Measurements from ENCODE around the gene TMC3.

TMC3 gene

GRCh38 chr15:81321667-81322066 is 52.3 kb downstream of the TMC3 start:
- Histone ChIP-seq H3K27me3 (ENCODE audit: insufficient read depth, low read length) (peaks cover 5% of the 10 kb centered on the region), H3K9me3 (ENCODE audit: low read length) (no peaks in the 10 kb centered on the region), H3K4me3 (ENCODE audit: low read length) (no peak overlapping the region), H2AFZ (ENCODE audit: low read depth, low read length) (no peak overlapping the region), H3K36me3 (ENCODE audit: insufficient read depth, low read length) (no peaks in the 10 kb centered on the region), H3K4me1 (ENCODE audit: insufficient read depth, low read length) (no peaks in the 10 kb centered on the region)

GRCh38 chr15:81317642-81318017 is 56.4 kb downstream of the TMC3 start:
- Histone ChIP-seq H3K4me3 (ENCODE audit: low read length) (no peak overlapping the region), H3K27me3 (ENCODE audit: insufficient read depth, low read length) (no peaks in the 10 kb centered on the region), H2AFZ (ENCODE audit: low read depth, low read length) (no peak overlapping the region), H3K36me3 (ENCODE audit: insufficient read depth, low read length) (no peaks in the 10 kb centered on the region), H3K9me3 (ENCODE audit: low read length) (no peaks in the 10 kb centered on the region), H3K4me1 (ENCODE audit: insufficient read depth, low read length) (no peaks in the 10 kb centered on the region)

GRCh38 chr15:81316267-81316666 is 57.7 kb downstream of the TMC3 start:
- no peak overlapping the region for H2AFZ ChIP-seq (ENCODE audit: low read depth, low read length)
- H3K4me3 ChIP-seq (ENCODE audit: low read length), result no peak overlapping the region
- H3K27me3 ChIP-seq (ENCODE audit: insufficient read depth, low read length), result no peaks in the 10 kb centered on the region
- no peaks in the 10 kb centered on the region for H3K4me1 ChIP-seq (ENCODE audit: insufficient read depth, low read length)
- no peaks in the 10 kb centered on the region for H3K9me3 ChIP-seq (ENCODE audit: low read length)
- no peaks in the 10 kb centered on the region for H3K36me3 ChIP-seq (ENCODE audit: insufficient read depth, low read length)

- Histone ChIP-seq H2AFZ (ENCODE audit: low read depth, low read length) (no peak overlapping the region), H3K4me1 (ENCODE audit: insufficient read depth, low read length) (no peaks in the 10 kb centered on the region), H3K36me3 (ENCODE audit: insufficient read depth, low read length) (no peaks in the 10 kb centered on the region), H3K27me3 (ENCODE audit: insufficient read depth, low read length) (no peaks in the 10 kb centered on the region), H3K4me3 (ENCODE audit: low read length) (no peak overlapping the region), H3K9me3 (ENCODE audit: low read length) (no peaks in the 10 kb centered on the region)
Measured at GRCh38 chr15:81315452-81316175, 58.4 kb downstream of the TMC3 start.

- H3K36me3 ChIP-seq (ENCODE audit: insufficient read depth, low read length), result no peaks in the 10 kb centered on the region
- H3K27me3 ChIP-seq (ENCODE audit: insufficient read depth, low read length), result no peaks in the 10 kb centered on the region
- H2AFZ ChIP-seq (ENCODE audit: low read depth, low read length), result no peak overlapping the region
- H3K9me3 ChIP-seq (ENCODE audit: low read length), result no peaks in the 10 kb centered on the region
- H3K4me1 ChIP-seq (ENCODE audit: insufficient read depth, low read length), result no peaks in the 10 kb centered on the region
- H3K4me3 ChIP-seq (ENCODE audit: low read length), result no peak overlapping the region
Measured at GRCh38 chr15:81314378-81314777, 59.6 kb downstream of the TMC3 start.

GRCh38 chr15:81313686-81314085 is 60.3 kb downstream of the TMC3 start:
- Histone ChIP-seq H3K9me3 (ENCODE audit: low read length) (no peaks in the 10 kb centered on the region), H3K36me3 (ENCODE audit: insufficient read depth, low read length) (no peaks in the 10 kb centered on the region), H3K4me1 (ENCODE audit: insufficient read depth, low read length) (no peaks in the 10 kb centered on the region), H2AFZ (ENCODE audit: low read depth, low read length) (no peak overlapping the region), H3K27me3 (ENCODE audit: insufficient read depth, low read length) (no peaks in the 10 kb centered on the region), H3K4me3 (ENCODE audit: low read length) (no peak overlapping the region)

- H3K9me3 ChIP-seq (ENCODE audit: low read length), result no peaks in the 10 kb centered on the region
- H3K4me3 ChIP-seq (ENCODE audit: low read length), result no peak overlapping the region
- H2AFZ ChIP-seq (ENCODE audit: low read depth, low read length), result no peak overlapping the region
- no peaks in the 10 kb centered on the region for H3K4me1 ChIP-seq (ENCODE audit: insufficient read depth, low read length)
- no peaks in the 10 kb centered on the region for H3K27me3 ChIP-seq (ENCODE audit: insufficient read depth, low read length)
- no peaks in the 10 kb centered on the region for H3K36me3 ChIP-seq (ENCODE audit: insufficient read depth, low read length)
Measured at GRCh38 chr15:81312790-81313543, 61.0 kb downstream of the TMC3 start.

- Histone ChIP-seq H3K27me3 (ENCODE audit: insufficient read depth, low read length) (no peaks in the 10 kb centered on the region), H3K36me3 (ENCODE audit: insufficient read depth, low read length) (no peaks in the 10 kb centered on the region), H2AFZ (ENCODE audit: low read depth, low read length) (no peak overlapping the region), H3K4me1 (ENCODE audit: insufficient read depth, low read length) (no peaks in the 10 kb centered on the region), H3K9me3 (ENCODE audit: low read length) (no peaks in the 10 kb centered on the region), H3K4me3 (ENCODE audit: low read length) (no peak overlapping the region)
Measured at GRCh38 chr15:81311752-81312464, 62.1 kb downstream of the TMC3 start.

- no peaks in the 10 kb centered on the region for H3K36me3 ChIP-seq (ENCODE audit: insufficient read depth, low read length)
- H3K4me1 ChIP-seq (ENCODE audit: insufficient read depth, low read length), result no peaks in the 10 kb centered on the region
- H3K4me3 ChIP-seq (ENCODE audit: low read length), result no peak overlapping the region
- no peaks in the 10 kb centered on the region for H3K9me3 ChIP-seq (ENCODE audit: low read length)
- H3K27me3 ChIP-seq (ENCODE audit: insufficient read depth, low read length), result no peaks in the 10 kb centered on the region
- H2AFZ ChIP-seq (ENCODE audit: low read depth, low read length), result no peak overlapping the region
Measured at GRCh38 chr15:81310480-81310879, 63.5 kb downstream of the TMC3 start.

- Histone ChIP-seq H3K9me3 (ENCODE audit: low read length) (no peaks in the 10 kb centered on the region), H3K4me3 (ENCODE audit: low read length) (no peak overlapping the region), H3K4me1 (ENCODE audit: insufficient read depth, low read length) (no peaks in the 10 kb centered on the region), H3K27me3 (ENCODE audit: insufficient read depth, low read length) (no peaks in the 10 kb centered on the region), H3K36me3 (ENCODE audit: insufficient read depth, low read length) (no peaks in the 10 kb centered on the region), H2AFZ (ENCODE audit: low read depth, low read length) (no peak overlapping the region)
Measured at GRCh38 chr15:81309647-81310450, 64.2 kb downstream of the TMC3 start.

GRCh38 chr15:81308260-81308659 is 65.8 kb downstream of the TMC3 start:
- H3K27me3 ChIP-seq (ENCODE audit: insufficient read depth, low read length), result no peaks in the 10 kb centered on the region

GRCh38 chr15:81304226-81304625 is 69.8 kb downstream of the TMC3 start:
- H3K4me1 ChIP-seq (ENCODE audit: insufficient read depth, low read length), result peaks cover 9% of the 10 kb centered on the region
- peaks cover 4% of the 10 kb centered on the region for H3K27me3 ChIP-seq (ENCODE audit: insufficient read depth, low read length)
- no peaks in the 10 kb centered on the region for H3K9me3 ChIP-seq (ENCODE audit: low read length)

More at GRCh38 chr15:81308260-81308659, 65.8 kb downstream of the TMC3 start:
- H3K36me3 ChIP-seq (ENCODE audit: insufficient read depth, low read length), result no peaks in the 10 kb centered on the region
- H3K9me3 ChIP-seq (ENCODE audit: low read length), result no peaks in the 10 kb centered on the region
- H2AFZ ChIP-seq (ENCODE audit: low read depth, low read length), result no peak overlapping the region
- peaks cover 9% of the 10 kb centered on the region for H3K4me1 ChIP-seq (ENCODE audit: insufficient read depth, low read length)
- no peak overlapping the region for H3K4me3 ChIP-seq (ENCODE audit: low read length)

More at GRCh38 chr15:81304226-81304625, 69.8 kb downstream of the TMC3 start:
- Histone ChIP-seq H3K4me3 (ENCODE audit: low read length) (no peak overlapping the region), H3K36me3 (ENCODE audit: insufficient read depth, low read length) (no peaks in the 10 kb centered on the region), H2AFZ (ENCODE audit: low read depth, low read length) (peak overlapping the region; percentile 70)

Data from neuron (in vitro differentiated cells).